Esophagus squamous epithelium (tissue), 5 donors: Measurements from ENCODE around the gene EHD4. TPM values are rescaled to one million over a fixed set of nuclear protein-coding genes. Genes with fewer than 3 reads are reported as not detected.

Experiments used
- DNase-seq: peaks from one replicate; lab custom pipeline; 2025; lab: John Stamatoyannopoulos, UW
- H3K27ac ChIP-seq, 4 donors: fragments of 200-600 bp; sonication (generic); one replicate each; pipeline ENCODE4 v1.5.1; 2016 to 2019; ENCODE audit warnings: mild to moderate bottlenecking in 1 of 4
- H3K27me3 ChIP-seq, 4 donors: fragments of 200-600 bp; sonication (generic); 1 replicate in 3 of 4; 2 replicates in 1 of 4; pipeline versions ENCODE4 v1.5.1 to v1.6.0; 2017 to 2021; ENCODE audit warnings: antibody characterized with exemption in 1 of 4
- H3K36me3 ChIP-seq, 3 donors: fragments of 200-600 bp; sonication (generic); one replicate each; pipeline ENCODE4 v1.5.1; 2016 to 2019
- H3K4me1 ChIP-seq, 3 donors: fragments of 200-600 bp; sonication (generic); one replicate each; pipeline ENCODE4 v1.5.1; 2017 to 2019
- H3K4me3 ChIP-seq, 4 donors: fragments of 200-600 bp; sonication (generic); 1 replicate in 3 of 4; 2 replicates in 1 of 4; pipeline ENCODE4 v1.5.1; 2016 to 2019; ENCODE audit warnings: mild to moderate bottlenecking in 2 of 4, moderate library complexity in 1 of 4
- H3K9me3 ChIP-seq, 3 donors: fragments of 200-600 bp; sonication (generic); one replicate each; pipeline ENCODE4 v1.5.1; 2016 to 2019
- CTCF ChIP-seq, 6 experiments: fragments of 450-650 bp in 4 of 6; fragments of 200-600 bp in 2 of 6; sonication (generic) in 2 of 6; IDR thresholded peaks; one replicate each; pipeline ENCODE4 v1.5.1; 2016 to 2019; ENCODE audit warnings: antibody characterized with exemption in 6 of 6, mild to moderate bottlenecking in 4 of 6, moderate library complexity in 4 of 6
- POLR2A ChIP-seq, 4 donors: fragments of 450-650 bp; IDR thresholded peaks; one replicate each; pipeline ENCODE4 v1.6.1; 2017; ENCODE audit warnings: antibody characterized with exemption in 4 of 4, mild to moderate bottlenecking in 4 of 4, moderate library complexity in 3 of 4
- WGBS, 2 donors: methylation state at CpG; one replicate each; pipeline ENCODE4 v1.1.5; 2018; 5-methylcytosine and 5-hydroxymethylcytosine counted together
- intact Hi-C: fragments of 100-400 bp; cut with DNase I; formaldehyde crosslinking; loops from one replicate; pipeline ENCODE4 v1.15.0; 2022
- total RNA-seq, 4 donors: library from RNA; depleted of rRNA; stranded (reverse); fragments of >200 nt; gene quantifications; one replicate each; pipeline ENCODE4 v1.1.0, GENCODE V29; 2016
- donor health status: DM: yes; HTN: yes; CAD: no.

EHD4 gene
- total RNA-seq, 4 donors from 2014 or later, result 25.4 to 45.3 (median 27.8) TPM

- no peaks in the 10 kb centered on the region for H3K36me3 ChIP-seq
- intact Hi-C loops, result no loop called here
- no peak for DNase-seq
- 67 to 70% methylated on average over 1 of the region's 1 CpG for WGBS, 2 donors
- H3K4me1 ChIP-seq, result peaks cover 8 to 68% (median 12%) of the 10 kb centered on the region in 3 donors
- peak overlapping the region; percentile 80 to 95 (median 88) for H3K4me3 ChIP-seq
- peak overlapping the region; percentile 93 to 97 (median 96) for H3K27ac ChIP-seq
- H3K9me3 ChIP-seq, result no peaks in the 10 kb centered on the region
- no peaks in the 10 kb centered on the region for H3K27me3 ChIP-seq
- TF ChIP-seq POLR2A (IDR thresholded peaks at IDR 0.05), result no peak
- TF ChIP-seq CTCF (IDR thresholded peaks at IDR 0.05), result no peak
These were observed 1.9 kb downstream of the EHD4 start for GRCh38 chr15:41970456-41970855.

DNA sequence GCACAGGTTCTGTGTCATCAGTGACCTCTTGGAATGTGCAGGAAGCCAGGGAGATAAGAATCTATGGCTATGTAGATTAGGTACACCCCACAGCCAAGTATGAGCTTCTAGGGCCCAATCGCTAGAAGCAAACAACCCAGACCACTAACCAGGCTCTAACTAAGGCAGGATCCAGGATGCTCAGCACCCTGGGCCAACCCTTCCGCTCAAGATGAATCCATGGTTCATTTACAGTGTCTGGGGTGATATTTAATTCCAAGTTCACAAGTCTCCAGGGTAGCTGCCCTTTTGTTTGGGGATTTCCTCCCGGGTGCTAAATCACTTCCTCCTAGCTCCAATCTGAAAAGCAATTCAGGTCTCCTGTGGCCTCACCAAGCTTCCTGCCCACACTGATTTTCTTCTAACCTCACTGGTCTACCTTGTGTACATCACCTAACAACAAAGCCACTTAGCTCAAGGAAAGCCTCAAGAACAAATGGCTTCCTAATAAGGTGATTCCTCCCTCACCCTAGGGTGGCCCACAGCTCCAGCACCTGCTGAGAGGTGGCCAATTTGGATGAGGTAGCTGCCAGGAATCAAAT lies 2.4 kb downstream of the EHD4 start:
- Histone ChIP-seq H3K27me3 (no peaks in the 10 kb centered on the region), H3K9me3 (no peaks in the 10 kb centered on the region), H3K4me3 (peak overlapping the region in 3 of 4 donors; percentile 80 to 88 (median 87)), H3K36me3 (no peaks in the 10 kb centered on the region), H3K4me1 (peaks cover 8 to 68% (median 12%) of the 10 kb centered on the region in 3 donors), H3K27ac (peak overlapping the region; percentile 93 to 97 (median 96))
- no peak for DNase-seq
- TF ChIP-seq POLR2A (IDR thresholded peaks at IDR 0.05) (no peak), CTCF (IDR thresholded peaks at IDR 0.05) (no peak)
- intact Hi-C loops, result no loop called here
- WGBS, 2 donors, result 55 to 57% methylated on average over 3 of the region's 3 CpGs

DNA sequence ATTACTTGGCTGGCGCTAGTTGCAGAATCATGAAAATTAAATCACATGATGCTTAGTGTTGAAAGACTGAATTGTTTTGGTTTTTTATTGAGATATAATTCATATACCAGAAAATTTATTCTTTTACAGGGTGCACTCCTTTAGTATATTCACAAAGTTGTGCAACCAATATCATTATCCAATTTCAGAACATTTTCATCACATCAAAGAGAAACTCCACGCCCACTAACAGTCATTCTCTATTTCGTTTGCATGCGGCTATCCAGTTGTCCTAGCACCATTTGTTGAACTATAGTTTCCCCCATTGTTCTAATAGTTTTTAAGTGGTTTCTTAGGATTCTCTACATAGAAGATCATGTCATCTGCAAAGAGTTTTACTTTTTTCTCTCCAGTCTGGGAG lies 3.7 kb downstream of the EHD4 start:
- intact Hi-C loops, result no loop called here
- H3K9me3 ChIP-seq, result no peaks in the 10 kb centered on the region
- H3K36me3 ChIP-seq, result no peaks in the 10 kb centered on the region
- no peak overlapping the region for H3K4me3 ChIP-seq
- TF ChIP-seq CTCF (IDR thresholded peaks at IDR 0.05) (no peak), POLR2A (IDR thresholded peaks at IDR 0.05) (no peak)
- DNase-seq, result no peak
- peak overlapping the region in 2 of 4 donors; percentile 25 to 93 for H3K27ac ChIP-seq
- H3K27me3 ChIP-seq, result no peaks in the 10 kb centered on the region
- WGBS, 2 donors, result 69 to 71% methylated on average over 4 of the region's 4 CpGs
- peaks cover 8 to 68% (median 12%) of the 10 kb centered on the region in 3 donors for H3K4me1 ChIP-seq

GRCh38 chr15:41967506-41968206 lies 4.7 kb downstream of the EHD4 start:
- intact Hi-C loops, result no loop called here
- Histone ChIP-seq H3K27ac (peak overlapping the region; percentile 0 to 43 (median 23)), H3K27me3 (no peaks in the 10 kb centered on the region), H3K9me3 (no peaks in the 10 kb centered on the region), H3K36me3 (no peaks in the 10 kb centered on the region), H3K4me3 (no peak overlapping the region), H3K4me1 (peaks cover 8 to 60% (median 12%) of the 10 kb centered on the region in 3 donors)
- WGBS, 2 donors, result 43 to 71% methylated on average over 4 of the region's 4 CpGs
- TF ChIP-seq CTCF (IDR thresholded peaks at IDR 0.05) (no peak), POLR2A (IDR thresholded peaks at IDR 0.05) (no peak)
- no peak for DNase-seq

DNA sequence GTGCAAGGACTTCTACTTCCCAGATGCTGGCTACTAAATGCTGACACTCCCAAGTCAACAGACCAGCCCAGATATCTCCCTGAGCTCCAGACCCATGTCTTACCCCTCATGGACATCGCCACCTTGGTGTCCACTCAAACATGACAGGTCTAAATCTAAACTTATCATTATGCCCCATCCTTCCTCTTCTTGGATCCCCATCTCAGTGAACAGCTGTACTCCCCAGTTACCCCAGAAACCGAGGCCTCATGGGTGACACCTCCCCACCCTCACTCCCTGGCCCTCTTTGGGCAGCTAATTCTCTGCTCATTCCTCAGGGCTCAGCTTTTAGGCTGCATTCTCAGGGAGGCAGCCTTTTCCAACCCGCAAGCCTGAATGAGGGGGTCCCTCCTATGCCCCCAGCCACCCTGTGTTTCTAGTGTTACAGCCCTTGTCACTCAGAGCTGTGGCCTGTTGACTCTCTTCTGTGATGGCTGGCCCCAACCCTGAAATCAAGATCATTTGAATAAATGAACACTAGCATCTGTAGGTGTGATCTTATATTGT lies 5.4 kb downstream of the EHD4 start:
- Histone ChIP-seq H3K27me3 (no peaks in the 10 kb centered on the region), H3K27ac (peak overlapping the region in 3 of 4 donors; percentile 24 to 43 (median 43)), H3K4me1 (peaks cover 8 to 60% (median 12%) of the 10 kb centered on the region in 3 donors), H3K4me3 (no peak overlapping the region), H3K36me3 (no peaks in the 10 kb centered on the region), H3K9me3 (no peaks in the 10 kb centered on the region)
- WGBS, 2 donors, result 84 to 93% methylated on average over 3 of the region's 3 CpGs
- intact Hi-C loops, result no loop called here
- DNase-seq, result no peak
- no peak for TF ChIP-seq CTCF (IDR thresholded peaks at IDR 0.05)
- no peak for TF ChIP-seq POLR2A (IDR thresholded peaks at IDR 0.05)
